Upper lobe of left lung (tissue), 6 donors: ENCODE measurements around the gene TMEM108. TPM values are rescaled to one million over a fixed set of nuclear protein-coding genes. Genes with fewer than 3 reads are reported as not detected.

Experiments
- ATAC-seq, 2 donors: fragments of 200-7000 bp; cut with Tn5 transposase; one replicate each; pipeline ENCODE4 v1.9.1; 2022; ENCODE audit warnings: mild to moderate bottlenecking in 2 of 2, moderate library complexity in 2 of 2; ENCODE audit not compliant: low FRiP score in 2 of 2
- DNase-seq, 2 donors: peaks; one replicate each; pipeline ENCODE4 v3.0.0-alpha.2; 2019 to 2020
- H3K27ac ChIP-seq, 4 donors: fragments of 200-600 bp; sonication (generic); one replicate each; pipeline ENCODE4 v1.5.1; 2016 to 2019
- H3K27me3 ChIP-seq, 4 donors: fragments of 200-600 bp; sonication (generic); one replicate each; pipeline ENCODE4 v1.5.1; 2017 to 2019
- H3K36me3 ChIP-seq, 4 donors: fragments of 200-600 bp; sonication (generic); one replicate each; pipeline ENCODE4 v1.5.1; 2016 to 2019
- H3K4me1 ChIP-seq, 4 donors: fragments of 200-600 bp; sonication (generic); one replicate each; pipeline ENCODE4 v1.5.1; 2018 to 2019
- H3K4me3 ChIP-seq, 4 donors: fragments of 200-600 bp; sonication (generic); one replicate each; pipeline ENCODE4 v1.5.1; 2017 to 2019; ENCODE audit warnings: mild to moderate bottlenecking in 2 of 4, moderate library complexity in 1 of 4
- H3K9me3 ChIP-seq, 4 donors: fragments of 200-600 bp; sonication (generic); one replicate each; pipeline ENCODE4 v1.5.1; 2018 to 2019
- CTCF ChIP-seq, 6 experiments: fragments of 450-650 bp in 4 of 6; fragments of 200-600 bp in 2 of 6; sonication (generic) in 2 of 6; IDR thresholded peaks; one replicate each; pipeline ENCODE4 v1.5.1; 2016 to 2019; ENCODE audit warnings: antibody characterized with exemption in 6 of 6
- EP300 ChIP-seq, 4 donors: sonication (generic); formaldehyde crosslinking; IDR thresholded peaks; one replicate each; pipeline ENCODE4 v1.5.1; 2017; ENCODE audit warnings: antibody characterized with exemption in 4 of 4, control low read depth in 2 of 4
- POLR2A ChIP-seq, 4 donors: fragments of 450-650 bp; IDR thresholded peaks; one replicate each; pipeline ENCODE4 v1.5.1; 2016 to 2017; ENCODE audit warnings: antibody characterized with exemption in 4 of 4, mild to moderate bottlenecking in 2 of 4
- POLR2AphosphoS5 ChIP-seq, 2 donors: sonication (generic); formaldehyde crosslinking; IDR thresholded peaks; one replicate each; pipeline ENCODE4 v1.5.1; 2017; ENCODE audit warnings: antibody characterized with exemption in 2 of 2
- WGBS, 2 donors: methylation state at CpG; one replicate each; pipeline ENCODE4 v1.1.5; 2017 to 2018; 5-methylcytosine and 5-hydroxymethylcytosine counted together
- total RNA-seq, 6 donors: library from RNA; depleted of rRNA in 4 of 6; stranded (reverse); fragments of >200 nt in 4 of 6; gene quantifications; one replicate each; pipeline versions ENCODE4 v1.1.0 to v1.2.1, GENCODE V29; 2016 to 2021
- donor health status: DM: no; HTN: no; CAD: no; lungs with moderate emphysema.
- donor health status: DM: no; HTN: yes; CAD: no; lungs with severe emphysema.

Gene TMEM108
- total RNA-seq, 6 donors from 2014 or later, result 3.1 to 13.0 (median 7.9) TPM

- DNase-seq (no peak), ATAC-seq (no peak)
- Histone ChIP-seq H3K27ac (no peak overlapping the region), H3K36me3 (no peaks in the 10 kb centered on the region), H3K4me1 (no peaks in the 10 kb centered on the region), H3K4me3 (no peak overlapping the region), H3K9me3 (no peaks in the 10 kb centered on the region), H3K27me3 (no peaks in the 10 kb centered on the region)
- TF ChIP-seq EP300 (IDR thresholded peaks at IDR 0.05) (no peak), POLR2AphosphoS5 (IDR thresholded peaks at IDR 0.05) (no peak), CTCF (IDR thresholded peaks at IDR 0.05) (no peak), POLR2A (IDR thresholded peaks at IDR 0.05) (no peak)
- WGBS, 2 donors, result 65 to 68% methylated on average over 4 of the region's 4 CpGs
Observed at GRCh38 chr3:133283958-133284807, 246.0 kb downstream of the TMEM108 start.

GRCh38 chr3:133289322-133289721, 251.1 kb downstream of the TMEM108 start:
- no peak for DNase-seq
- no peak overlapping the region for H3K4me3 ChIP-seq
- H3K27ac ChIP-seq, result no peak overlapping the region
- no peaks in the 10 kb centered on the region for H3K36me3 ChIP-seq
- 87 to 93% methylated on average over 3 of the region's 3 CpGs for WGBS, 2 donors
- H3K4me1 ChIP-seq, result peaks cover 0 to 9% (median 4%) of the 10 kb centered on the region in 4 donors
- no peaks in the 10 kb centered on the region for H3K27me3 ChIP-seq
- H3K9me3 ChIP-seq, result no peaks in the 10 kb centered on the region
- TF ChIP-seq POLR2A (IDR thresholded peaks at IDR 0.05), result no peak
- no peak for ATAC-seq

GRCh38 chr3:133292296-133292695, 254.1 kb downstream of the TMEM108 start:
- Histone ChIP-seq H3K4me3 (no peak overlapping the region), H3K27ac (no peak overlapping the region), H3K36me3 (no peaks in the 10 kb centered on the region), H3K4me1 (peaks cover 0 to 14% (median 4%) of the 10 kb centered on the region in 4 donors), H3K9me3 (no peaks in the 10 kb centered on the region), H3K27me3 (no peaks in the 10 kb centered on the region)
- ATAC-seq (no peak), DNase-seq (no peak)
- TF ChIP-seq CTCF (IDR thresholded peaks at IDR 0.05) (no peak), EP300 (IDR thresholded peaks at IDR 0.05) (no peak), POLR2AphosphoS5 (IDR thresholded peaks at IDR 0.05) (no peak), POLR2A (IDR thresholded peaks at IDR 0.05) (no peak)
- 40 to 42% methylated on average over 3 of the region's 3 CpGs for whole genome bisulfite sequencing, 2 donors

DNA sequence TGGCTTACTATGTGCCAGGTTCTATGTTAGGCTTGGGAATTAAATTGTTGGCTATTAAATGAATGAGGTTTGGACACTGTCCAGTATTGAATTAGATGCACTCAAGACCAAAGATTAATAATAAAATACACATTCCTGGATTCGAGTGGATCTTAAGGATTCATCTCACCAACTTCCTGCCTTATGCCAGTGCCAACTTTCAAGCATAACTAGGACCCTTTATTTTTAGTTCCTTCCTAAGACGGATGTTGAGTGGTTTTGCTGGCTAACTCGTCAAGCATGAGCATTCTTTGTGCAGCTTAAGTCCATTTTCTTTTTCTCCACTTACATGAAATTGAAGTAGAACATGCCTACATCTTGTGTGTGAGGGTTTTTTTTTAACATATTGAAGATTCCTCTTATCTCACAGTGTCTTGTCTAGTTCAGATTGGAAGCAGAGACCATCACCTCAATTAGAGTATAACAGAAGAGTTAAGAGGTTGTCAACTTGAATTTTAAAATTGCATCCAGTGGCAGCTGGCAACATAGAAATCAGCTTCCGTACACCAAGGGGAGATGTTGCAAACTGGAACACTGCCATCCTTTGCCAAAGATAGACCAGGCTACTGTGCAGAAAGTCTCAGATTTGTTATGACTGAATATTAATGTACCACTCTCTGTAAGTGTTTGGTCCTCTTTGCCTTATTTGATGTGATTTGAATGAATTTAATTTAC, 255.4 kb downstream of the TMEM108 start:
- TF ChIP-seq CTCF (IDR thresholded peaks at IDR 0.05), result no peak
- TF ChIP-seq POLR2AphosphoS5 (IDR thresholded peaks at IDR 0.05), result no peak
- no peak for TF ChIP-seq EP300 (IDR thresholded peaks at IDR 0.05)
- no peak for TF ChIP-seq POLR2A (IDR thresholded peaks at IDR 0.05)
- Histone ChIP-seq H3K36me3 (no peaks in the 10 kb centered on the region), H3K9me3 (no peaks in the 10 kb centered on the region), H3K27ac (no peak overlapping the region), H3K4me3 (no peak overlapping the region), H3K27me3 (no peaks in the 10 kb centered on the region), H3K4me1 (peaks cover 0 to 14% (median 4%) of the 10 kb centered on the region in 4 donors)
- 21 to 42% methylated on average over 4 of the region's 4 CpGs for WGBS, 2 donors
- DNase-seq (no peak), ATAC-seq (no peak)

GRCh38 chr3:133294253-133294652, 256.1 kb downstream of the TMEM108 start:
- Histone ChIP-seq H3K36me3 (no peaks in the 10 kb centered on the region), H3K9me3 (no peaks in the 10 kb centered on the region), H3K4me1 (peaks cover 0 to 14% (median 4%) of the 10 kb centered on the region in 4 donors), H3K27ac (no peak overlapping the region), H3K27me3 (no peaks in the 10 kb centered on the region), H3K4me3 (no peak overlapping the region)
- WGBS, 2 donors, result 70 to 80% methylated on average over 1 of the region's 1 CpG
- ATAC-seq (no peak), DNase-seq (no peak)
- TF ChIP-seq CTCF (IDR thresholded peaks at IDR 0.05) (no peak), POLR2A (IDR thresholded peaks at IDR 0.05) (no peak), EP300 (IDR thresholded peaks at IDR 0.05) (no peak), POLR2AphosphoS5 (IDR thresholded peaks at IDR 0.05) (no peak)
